ENCODE results near the gene FBLN7. TPM values are rescaled to one million over a fixed set of nuclear protein-coding genes. Genes with fewer than 3 reads are reported as not detected.
A peak's percentile ranks its signal among the peaks of the same experiment; 100 is the strongest.
"Not testable (repeated sequence)": the region's sequence is repeated elsewhere in the genome, so short reads cannot be mapped to it uniquely, and the experiment has no call there.

The FBLN7 gene
- not detected for polyA plus RNA-seq (2012; ENCODE audit: low read depth, missing spikeins)

GRCh38 chr2:112138159-112139032, at the start of gene FBLN7:
TSS of gene FBLN7 (plus strand) at chr2:112138385. CDS start at chr2:112138656, 271 bp downstream.
- TF ChIP-seq POLR2AphosphoS5 (IDR thresholded peaks at IDR 0.05; ENCODE audit: low read depth, low read length): no peak
- TF ChIP-seq PAX5 (IDR thresholded peaks at IDR 0.05; ENCODE audit: insufficient read depth, low read length, severe bottlenecking): no peak
- no peak for TF ChIP-seq SPI1 (IDR thresholded peaks at IDR 0.05; ENCODE audit: low read depth, low read length)
- no peak for TF ChIP-seq POU2F2 (IDR thresholded peaks at IDR 0.05; ENCODE audit: low read depth, low read length)
- no peak for TF ChIP-seq TAF1 (IDR thresholded peaks at IDR 0.05; ENCODE audit: low read depth, low read length)
- TF ChIP-seq POLR2A (IDR thresholded peaks at IDR 0.05; ENCODE audit: low read depth, low read length): no peak
- FAIRE-seq (no peak), DNase-seq (ENCODE audit: insufficient read length, low spot score) (no peak)

- DNase-seq (ENCODE audit: insufficient read length, low spot score): no peak
- FAIRE-seq: no peak
Observed at GRCh38 chr2:112089375-112089774, 48.8 kb upstream of the FBLN7 start.

GRCh38 chr2:112092286-112093041, 45.7 kb upstream of the FBLN7 start:
- no peak for TF ChIP-seq TAF1 (IDR thresholded peaks at IDR 0.05; ENCODE audit: low read depth, low read length)
- TF ChIP-seq POLR2AphosphoS5 (IDR thresholded peaks at IDR 0.05; ENCODE audit: low read depth, low read length): no peak
- no peak for TF ChIP-seq POU2F2 (IDR thresholded peaks at IDR 0.05; ENCODE audit: low read depth, low read length)
- no peak for TF ChIP-seq POLR2A (IDR thresholded peaks at IDR 0.05; ENCODE audit: low read depth, low read length)
- TF ChIP-seq PAX5 (IDR thresholded peaks at IDR 0.05; ENCODE audit: insufficient read depth, low read length, severe bottlenecking): no peak
- TF ChIP-seq SPI1 (IDR thresholded peaks at IDR 0.05; ENCODE audit: low read depth, low read length): no peak
- DNase-seq (ENCODE audit: insufficient read length, low spot score): no peak
- FAIRE-seq: no peak

More at GRCh38 chr2:112089375-112089774, 48.8 kb upstream of the FBLN7 start:
- TF ChIP-seq POLR2A (IDR thresholded peaks at IDR 0.05; ENCODE audit: low read depth, low read length) (no peak), TAF1 (IDR thresholded peaks at IDR 0.05; ENCODE audit: low read depth, low read length) (no peak), POU2F2 (IDR thresholded peaks at IDR 0.05; ENCODE audit: low read depth, low read length) (no peak), PAX5 (IDR thresholded peaks at IDR 0.05; ENCODE audit: insufficient read depth, low read length, severe bottlenecking) (no peak), SPI1 (IDR thresholded peaks at IDR 0.05; ENCODE audit: low read depth, low read length) (no peak), POLR2AphosphoS5 (IDR thresholded peaks at IDR 0.05; ENCODE audit: low read depth, low read length) (no peak)

- DNase-seq (ENCODE audit: insufficient read length, low spot score): no peak
- TF ChIP-seq SPI1 (IDR thresholded peaks at IDR 0.05; ENCODE audit: low read depth, low read length) (no peak), PAX5 (IDR thresholded peaks at IDR 0.05; ENCODE audit: insufficient read depth, low read length, severe bottlenecking) (no peak), POU2F2 (IDR thresholded peaks at IDR 0.05; ENCODE audit: low read depth, low read length) (no peak), POLR2A (IDR thresholded peaks at IDR 0.05; ENCODE audit: low read depth, low read length) (no peak), TAF1 (IDR thresholded peaks at IDR 0.05; ENCODE audit: low read depth, low read length) (no peak), POLR2AphosphoS5 (IDR thresholded peaks at IDR 0.05; ENCODE audit: low read depth, low read length) (no peak)
- FAIRE-seq: no peak
Observed at GRCh38 chr2:112093216-112093615, 45.0 kb upstream of the FBLN7 start.

GRCh38 chr2:112095681-112096080, 42.5 kb upstream of the FBLN7 start:
- TF ChIP-seq POLR2A (IDR thresholded peaks at IDR 0.05; ENCODE audit: low read depth, low read length) (no peak), POLR2AphosphoS5 (IDR thresholded peaks at IDR 0.05; ENCODE audit: low read depth, low read length) (no peak), TAF1 (IDR thresholded peaks at IDR 0.05; ENCODE audit: low read depth, low read length) (no peak), POU2F2 (IDR thresholded peaks at IDR 0.05; ENCODE audit: low read depth, low read length) (no peak), PAX5 (IDR thresholded peaks at IDR 0.05; ENCODE audit: insufficient read depth, low read length, severe bottlenecking) (no peak)
- FAIRE-seq (no peak), DNase-seq (ENCODE audit: insufficient read length, low spot score) (no peak)

- no peak for TF ChIP-seq POLR2A (IDR thresholded peaks at IDR 0.05; ENCODE audit: low read depth, low read length)
- FAIRE-seq (peak; percentile 28), DNase-seq (ENCODE audit: insufficient read length, low spot score) (no peak)
Observed at GRCh38 chr2:112096098-112096497, 42.1 kb upstream of the FBLN7 start.

GRCh38 chr2:112108178-112108832, 29.9 kb upstream of the FBLN7 start:
- FAIRE-seq: no peak
- no peak for DNase-seq (ENCODE audit: insufficient read length, low spot score)
- no peak for TF ChIP-seq POU2F2 (IDR thresholded peaks at IDR 0.05; ENCODE audit: low read depth, low read length)
- no peak for TF ChIP-seq PAX5 (IDR thresholded peaks at IDR 0.05; ENCODE audit: insufficient read depth, low read length, severe bottlenecking)
- TF ChIP-seq POLR2AphosphoS5 (IDR thresholded peaks at IDR 0.05; ENCODE audit: low read depth, low read length): no peak
- TF ChIP-seq TAF1 (IDR thresholded peaks at IDR 0.05; ENCODE audit: low read depth, low read length): no peak
- no peak for TF ChIP-seq POLR2A (IDR thresholded peaks at IDR 0.05; ENCODE audit: low read depth, low read length)
- TF ChIP-seq SPI1 (IDR thresholded peaks at IDR 0.05; ENCODE audit: low read depth, low read length): no peak

- FAIRE-seq (no peak), DNase-seq (ENCODE audit: insufficient read length, low spot score) (no peak)
- TF ChIP-seq SPI1 (IDR thresholded peaks at IDR 0.05; ENCODE audit: low read depth, low read length) (no peak), POLR2AphosphoS5 (IDR thresholded peaks at IDR 0.05; ENCODE audit: low read depth, low read length) (no peak), POLR2A (IDR thresholded peaks at IDR 0.05; ENCODE audit: low read depth, low read length) (no peak), POU2F2 (IDR thresholded peaks at IDR 0.05; ENCODE audit: low read depth, low read length) (no peak), PAX5 (IDR thresholded peaks at IDR 0.05; ENCODE audit: insufficient read depth, low read length, severe bottlenecking) (no peak), TAF1 (IDR thresholded peaks at IDR 0.05; ENCODE audit: low read depth, low read length) (no peak)
Observed at GRCh38 chr2:112109278-112109677, 28.9 kb upstream of the FBLN7 start.

- no peak for FAIRE-seq
- no peak for TF ChIP-seq TAF1 (IDR thresholded peaks at IDR 0.05; ENCODE audit: low read depth, low read length)
- no peak for TF ChIP-seq PAX5 (IDR thresholded peaks at IDR 0.05; ENCODE audit: insufficient read depth, low read length, severe bottlenecking)
- TF ChIP-seq POLR2A (IDR thresholded peaks at IDR 0.05; ENCODE audit: low read depth, low read length): no peak
- TF ChIP-seq SPI1 (IDR thresholded peaks at IDR 0.05; ENCODE audit: low read depth, low read length): no peak
- DNase-seq (ENCODE audit: insufficient read length, low spot score): no peak
Observed at GRCh38 chr2:112110966-112111365, 27.2 kb upstream of the FBLN7 start.

- not testable (repeated sequence) for DNase-seq (ENCODE audit: insufficient read length, low spot score); FAIRE-seq
Observed at GRCh38 chr2:112113354-112113753, 24.8 kb upstream of the FBLN7 start.

All from GM12891 (cell line).